GM18858 (cell line): Measurements from ENCODE around the gene CD164.

Source experiments
- ATAC-seq: cut with Tn5 transposase; IDR thresholded peaks from one replicate; pipeline ENCODE4 v1.9.1; 2021; ENCODE audit not compliant: unreplicated experiment

Gene CD164

GRCh38 chr6:109381747-109382575, at the start of gene CD164:
TSS of gene CD164 (minus strand) at chr6:109382467. CDS start at chr6:109382378, 89 bp downstream.
- peak; percentile 19 for ATAC-seq

DNA sequence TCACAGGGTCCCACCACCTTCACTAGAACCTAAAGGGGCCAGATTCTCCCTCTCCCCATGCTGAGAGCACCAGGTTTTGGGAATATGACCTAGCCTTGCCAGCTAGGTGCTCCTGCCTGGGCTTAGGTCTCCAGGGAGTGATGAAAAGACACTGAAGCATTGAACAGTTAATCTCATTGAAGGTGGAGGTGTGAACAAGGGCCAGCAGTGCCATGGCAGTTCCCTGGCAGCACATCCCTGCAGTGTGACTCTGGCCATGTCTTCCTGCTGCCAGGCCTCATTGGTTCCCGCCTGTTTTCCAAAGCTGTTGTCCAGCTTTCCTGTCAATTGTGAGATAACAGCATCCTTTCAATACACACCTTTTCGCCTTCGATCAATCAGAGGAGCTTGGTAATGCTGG, 47.2 kb upstream of the CD164 start:
- ATAC-seq = no peak

DNA sequence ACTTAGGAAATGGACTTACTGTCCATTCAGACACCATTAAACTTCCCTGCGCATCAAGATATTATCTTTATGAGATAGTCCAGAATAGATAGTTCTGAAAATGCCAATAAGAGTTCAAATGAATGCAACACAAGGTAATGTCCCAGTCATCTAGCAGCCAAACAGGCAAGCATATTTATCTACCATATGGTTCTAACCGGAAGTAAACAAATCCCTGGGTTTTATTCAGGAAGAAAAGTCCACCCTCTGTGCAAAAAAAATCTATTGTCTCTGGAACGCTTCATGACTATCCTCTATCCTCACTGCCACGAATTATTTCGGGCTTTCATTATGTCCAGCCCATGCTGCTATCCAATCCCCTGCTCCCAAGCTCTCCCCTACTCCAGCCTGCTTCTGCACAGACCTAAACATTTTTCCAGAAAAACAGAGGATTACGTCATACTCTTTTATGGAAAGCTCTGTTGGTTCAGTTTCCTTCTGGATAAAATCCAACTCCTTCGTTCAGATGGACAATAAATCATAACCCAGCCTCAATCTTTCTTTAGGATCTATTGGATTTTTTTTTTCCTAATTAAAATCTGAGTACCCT, 46.7 kb upstream of the CD164 start:
- ATAC-seq = no peak

GRCh38 chr6:109424946-109425345, 42.7 kb upstream of the CD164 start:
- ATAC-seq = no peak

- no peak for ATAC-seq
Measured at GRCh38 chr6:109421184-109421583, 38.9 kb upstream of the CD164 start.

- no peak for ATAC-seq
Measured at GRCh38 chr6:109420751-109421150, 38.5 kb upstream of the CD164 start.

- no peak for ATAC-seq
Measured at GRCh38 chr6:109417646-109418045, 35.4 kb upstream of the CD164 start.

- no peak for ATAC-seq
Measured at GRCh38 chr6:109411034-109411433, 28.8 kb upstream of the CD164 start.

- ATAC-seq = no peak
Measured at GRCh38 chr6:109406196-109406595, 23.9 kb upstream of the CD164 start.

GRCh38 chr6:109397020-109397419, 14.8 kb upstream of the CD164 start:
- ATAC-seq = no peak

- no peak for ATAC-seq
Measured at GRCh38 chr6:109396046-109396718, 13.9 kb upstream of the CD164 start.

DNA sequence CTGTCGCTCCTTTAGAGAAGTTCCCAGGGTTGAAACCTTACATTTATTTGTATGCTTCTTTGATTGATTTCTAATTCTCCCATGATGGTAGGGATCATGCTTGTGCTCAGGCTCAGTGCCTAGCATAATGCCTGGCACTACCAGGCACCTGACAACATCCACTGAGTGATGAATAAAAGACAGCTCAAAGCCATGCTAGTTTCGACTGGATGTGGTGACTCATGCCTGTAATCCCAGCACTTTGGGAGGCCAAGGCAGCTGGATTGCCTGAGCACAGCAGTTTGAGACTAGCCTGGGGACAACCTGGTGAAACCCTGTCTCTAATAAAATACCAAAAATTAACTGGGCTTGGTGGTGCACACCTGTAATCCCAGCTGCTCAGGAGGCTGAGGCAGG, 11.6 kb upstream of the CD164 start:
- ATAC-seq = no peak

DNA sequence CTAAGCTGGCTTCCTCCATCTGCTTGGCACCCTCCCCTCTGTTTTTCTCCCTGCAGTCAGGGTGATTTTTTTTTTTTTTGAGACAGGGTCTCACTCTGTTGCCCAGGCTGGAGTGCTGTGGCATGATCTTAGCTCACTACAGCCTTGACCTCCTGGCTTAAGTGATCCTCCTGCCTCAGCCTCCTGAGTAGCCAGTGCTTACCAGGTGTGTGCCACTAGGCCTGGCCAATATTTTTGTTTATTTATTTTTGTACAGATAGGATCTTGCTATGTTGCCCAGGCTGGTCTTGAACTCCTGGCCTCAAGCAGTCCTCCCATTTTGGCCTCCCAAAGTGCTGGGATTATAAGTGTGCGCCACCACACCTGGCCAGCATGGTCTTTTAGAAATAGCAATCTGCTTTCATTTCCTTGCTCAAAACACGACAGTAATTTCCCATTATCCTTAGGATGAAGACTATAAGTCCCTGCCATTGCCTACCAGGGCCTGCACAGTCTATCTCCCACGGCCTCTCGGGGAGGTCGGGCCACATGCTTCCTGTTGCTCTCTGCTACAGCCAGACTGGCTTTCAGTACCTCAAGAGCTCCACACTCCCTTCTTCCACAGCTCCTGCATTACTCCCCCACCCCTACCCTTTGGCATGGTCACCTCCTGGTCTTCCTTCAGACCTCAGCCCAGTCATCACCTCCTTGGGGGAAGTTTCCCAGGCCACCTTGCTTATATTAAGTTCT, 11.1 kb upstream of the CD164 start:
- ATAC-seq = no peak

- no peak for ATAC-seq
Measured at GRCh38 chr6:109389650-109390274, 7.5 kb upstream of the CD164 start.

DNA sequence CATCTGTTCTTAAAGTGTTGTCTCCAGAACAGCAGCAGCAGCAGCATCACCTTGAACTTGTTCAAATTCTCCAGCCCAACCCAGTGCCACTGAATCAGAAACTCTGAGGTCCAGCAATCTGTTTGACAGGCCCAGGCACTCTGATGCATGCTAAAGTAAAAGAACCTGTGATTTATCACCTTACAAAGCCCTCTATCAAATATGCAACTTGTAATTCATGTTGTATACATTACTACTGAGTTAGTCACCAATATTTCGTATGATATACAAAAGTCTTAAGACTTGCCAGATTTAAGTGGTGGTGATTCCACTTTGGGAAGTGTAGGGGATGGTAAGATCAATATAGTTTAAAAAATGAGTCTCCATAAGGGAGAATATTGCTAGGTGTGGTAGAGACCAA, 6.0 kb upstream of the CD164 start:
- no peak for ATAC-seq

GRCh38 chr6:109383438-109383940, 1.2 kb upstream of the CD164 start:
- no peak for ATAC-seq

DNA sequence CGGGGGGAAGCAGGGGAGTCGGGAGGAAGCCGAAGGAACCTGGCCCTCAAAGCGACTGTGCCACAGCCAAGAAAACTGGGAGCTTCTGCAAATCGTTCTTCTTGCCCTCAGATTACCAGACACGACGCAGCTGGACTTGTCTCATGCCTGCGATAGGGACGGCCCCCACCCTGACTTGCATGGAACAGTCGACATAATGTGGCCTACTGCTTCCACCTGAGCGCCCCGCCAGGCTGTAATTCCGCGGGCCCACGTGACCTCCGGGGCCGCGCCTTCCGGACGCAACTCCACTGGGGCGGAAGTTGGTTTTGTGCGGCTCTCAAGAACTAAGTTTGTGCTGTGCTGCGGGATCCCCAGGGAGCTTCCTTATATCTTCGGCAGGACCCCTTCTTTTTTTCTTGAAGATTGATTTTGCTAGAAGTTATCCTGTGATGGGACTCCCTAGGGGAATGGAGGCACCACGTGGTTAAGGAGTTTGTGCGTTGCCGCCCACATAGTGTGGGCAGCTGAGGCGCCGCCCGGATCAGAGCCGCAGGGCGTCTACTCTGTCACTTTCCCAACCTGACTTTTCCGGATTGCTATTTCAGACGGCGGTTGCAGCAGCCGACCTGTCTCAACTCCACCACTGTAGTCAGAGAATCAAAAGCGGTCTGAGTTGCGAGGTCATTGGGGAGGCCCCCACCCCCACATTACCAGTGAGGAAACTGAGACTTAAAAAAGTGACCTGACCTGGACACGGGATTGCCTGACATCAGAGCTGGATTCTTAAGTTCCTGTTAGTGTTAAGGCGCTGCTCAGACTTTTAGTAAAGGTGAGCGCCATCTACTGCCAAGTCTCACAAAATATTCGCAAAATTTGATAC, 540 bp upstream of the CD164 start:
- ATAC-seq = peak; percentile 52

GRCh38 chr6:109381061-109381746, 1.1 kb downstream of the CD164 start:
- no peak for ATAC-seq

DNA sequence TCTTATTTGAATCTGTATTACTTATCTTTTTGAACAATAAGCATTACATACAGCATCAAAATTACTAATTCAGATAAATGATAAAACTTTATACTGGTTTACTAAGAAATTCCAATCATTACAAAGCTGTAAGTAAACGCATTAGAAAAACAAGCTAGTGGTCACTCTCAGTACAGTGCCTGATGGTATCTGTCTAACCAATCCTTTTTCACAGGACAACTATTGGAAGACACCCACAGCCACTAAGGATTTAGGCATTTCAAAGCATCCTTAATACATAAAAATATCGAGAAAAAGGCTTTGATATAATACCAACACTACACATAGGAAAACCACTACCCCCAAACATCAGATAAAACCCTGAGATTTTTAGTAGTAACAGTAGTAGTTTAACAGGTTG, 2.6 kb downstream of the CD164 start:
- no peak for ATAC-seq
